Esophagus muscularis mucosa (tissue), 3 donors: ENCODE measurements around the gene MN1.

Source experiments
- POLR2AphosphoS5 ChIP-seq, 2 donors: sonication (generic); formaldehyde crosslinking; IDR thresholded peaks; one replicate each; pipeline ENCODE4 v1.6.1; 2017; ENCODE audit warnings: antibody characterized with exemption in 2 of 2
- TF ChIP-seq, protein P1 (sequence below), 3 experiments: fragments of 200-600 bp in 2 of 3; fragments of 450-650 bp in 1 of 3; sonication (generic) in 2 of 3; IDR thresholded peaks; one replicate each; pipeline ENCODE4 v1.5.1; 2017 to 2019; ENCODE audit warnings: antibody characterized with exemption in 3 of 3, mild to moderate bottlenecking in 2 of 3, moderate library complexity in 1 of 3

- no peak for TF ChIP-seq POLR2AphosphoS5 (IDR thresholded peaks at IDR 0.05)
- TF ChIP-seq, protein P1, sequence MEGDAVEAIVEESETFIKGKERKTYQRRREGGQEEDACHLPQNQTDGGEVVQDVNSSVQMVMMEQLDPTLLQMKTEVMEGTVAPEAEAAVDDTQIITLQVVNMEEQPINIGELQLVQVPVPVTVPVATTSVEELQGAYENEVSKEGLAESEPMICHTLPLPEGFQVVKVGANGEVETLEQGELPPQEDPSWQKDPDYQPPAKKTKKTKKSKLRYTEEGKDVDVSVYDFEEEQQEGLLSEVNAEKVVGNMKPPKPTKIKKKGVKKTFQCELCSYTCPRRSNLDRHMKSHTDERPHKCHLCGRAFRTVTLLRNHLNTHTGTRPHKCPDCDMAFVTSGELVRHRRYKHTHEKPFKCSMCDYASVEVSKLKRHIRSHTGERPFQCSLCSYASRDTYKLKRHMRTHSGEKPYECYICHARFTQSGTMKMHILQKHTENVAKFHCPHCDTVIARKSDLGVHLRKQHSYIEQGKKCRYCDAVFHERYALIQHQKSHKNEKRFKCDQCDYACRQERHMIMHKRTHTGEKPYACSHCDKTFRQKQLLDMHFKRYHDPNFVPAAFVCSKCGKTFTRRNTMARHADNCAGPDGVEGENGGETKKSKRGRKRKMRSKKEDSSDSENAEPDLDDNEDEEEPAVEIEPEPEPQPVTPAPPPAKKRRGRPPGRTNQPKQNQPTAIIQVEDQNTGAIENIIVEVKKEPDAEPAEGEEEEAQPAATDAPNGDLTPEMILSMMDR (IDR thresholded peaks at IDR 0.05): no peak
Measured at GRCh38 chr22:27752141-27752540, 49.4 kb downstream of the MN1 start.
